Muscle layer of duodenum (tissue), 2 donors: ENCODE measurements around the gene SEMA4D.
"Not testable (repeated sequence)": the region's sequence is repeated elsewhere in the genome, so short reads cannot be mapped to it uniquely, and the experiment has no call there.

Source experiments
- H3K27ac ChIP-seq: one replicate; pipeline ENCODE4 v1.7.0; 2013; ENCODE audit warnings: mild to moderate bottlenecking, low read length
- H3K27me3 ChIP-seq: one replicate; pipeline ENCODE4 v1.7.0; 2013; ENCODE audit warnings: low read depth, mild to moderate bottlenecking, control low read depth, low read length
- H3K36me3 ChIP-seq, 2 donors: one replicate each; pipeline ENCODE4 v1.7.0; 2013; ENCODE audit warnings: low read length in 2 of 2, control low read depth in 1 of 2, mild to moderate bottlenecking in 1 of 2; ENCODE audit not compliant: insufficient read depth in 2 of 2, control insufficient read depth in 1 of 2
- H3K4me1 ChIP-seq, 2 donors: one replicate each; pipeline ENCODE4 v1.7.0; 2013; ENCODE audit warnings: low read length in 2 of 2, mild to moderate bottlenecking in 2 of 2, control low read depth in 1 of 2, moderate library complexity in 1 of 2; ENCODE audit not compliant: insufficient read depth in 2 of 2, control insufficient read depth in 1 of 2
- H3K4me3 ChIP-seq, 2 donors: one replicate each; pipeline ENCODE4 v1.7.0; 2013; ENCODE audit warnings: low read length in 2 of 2, low read depth in 1 of 2, mild to moderate bottlenecking in 1 of 2
- H3K9me3 ChIP-seq, 2 donors: one replicate each; pipeline ENCODE4 v1.7.0; 2013; ENCODE audit warnings: low read length in 2 of 2, control low read depth in 1 of 2, mild to moderate bottlenecking in 1 of 2; ENCODE audit not compliant: control insufficient read depth in 1 of 2
- donor health status: healthy.

The SEMA4D gene

DNA sequence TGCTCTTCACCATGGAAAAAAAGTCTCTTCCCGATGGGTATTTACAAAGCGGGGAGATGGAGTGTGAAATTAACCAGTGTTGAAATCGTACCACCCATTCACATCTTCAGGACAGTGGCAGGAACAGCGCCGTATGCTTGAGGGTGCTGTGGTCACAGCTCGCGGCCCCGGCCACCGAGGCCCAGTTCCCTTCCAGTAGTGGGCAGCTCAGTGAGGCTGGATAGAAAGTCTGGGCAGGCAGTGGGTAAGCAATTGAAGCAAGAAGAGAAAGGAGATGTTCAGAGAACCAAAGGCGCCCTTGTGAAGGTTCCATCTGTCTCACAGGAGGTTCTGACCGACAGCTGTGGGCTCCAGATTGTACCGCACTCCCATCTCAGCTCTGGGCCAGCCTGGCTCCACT lies 120.5 kb downstream of the SEMA4D start:
- Histone ChIP-seq H3K27ac (no peak overlapping the region), H3K4me1 (peaks cover 0 to 3% of the 10 kb centered on the region in 2 donors), H3K36me3 (peaks cover 12 to 23% of the 10 kb centered on the region in 2 donors)

DNA sequence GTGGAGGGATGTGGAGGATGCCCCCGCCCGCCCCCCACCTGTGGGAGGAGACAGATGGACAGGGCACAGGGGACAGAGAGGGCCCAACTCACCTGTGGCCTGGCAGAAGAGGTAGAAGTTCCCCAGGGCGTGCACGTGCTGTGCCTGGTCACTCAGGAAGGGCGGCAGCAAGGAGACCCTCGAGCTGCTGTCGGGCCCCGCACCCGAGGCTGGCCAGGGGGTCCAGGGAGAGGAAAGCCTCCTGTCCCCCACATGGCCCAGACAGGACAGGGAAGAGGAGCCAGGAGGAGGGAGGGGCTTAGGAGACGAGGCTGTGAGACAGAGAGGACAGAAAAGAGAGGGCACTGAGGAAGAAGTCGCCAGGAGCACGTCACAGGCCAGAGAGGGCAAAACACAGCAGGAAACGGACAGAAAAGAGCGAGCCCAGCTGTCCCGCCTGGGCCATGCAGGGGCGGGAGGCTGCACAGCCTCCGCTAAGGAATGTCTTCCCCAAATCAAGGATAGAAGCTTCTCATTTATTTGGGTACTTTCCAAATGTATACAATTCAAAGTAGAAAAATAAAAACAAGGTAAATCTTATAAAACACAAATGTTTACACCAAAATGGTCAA lies 121.1 kb downstream of the SEMA4D start:
- peaks cover 9 to 23% of the 10 kb centered on the region in 2 donors for H3K36me3 ChIP-seq
- H3K4me1 ChIP-seq, result peaks cover 0 to 3% of the 10 kb centered on the region in 2 donors
- H3K27ac ChIP-seq, result no peak overlapping the region

More for the DNA sequence above, 120.5 kb downstream of the SEMA4D start:
- H3K27me3 ChIP-seq, result no peaks in the 10 kb centered on the region
- no peak overlapping the region for H3K4me3 ChIP-seq
- no peaks in the 10 kb centered on the region for H3K9me3 ChIP-seq

DNA sequence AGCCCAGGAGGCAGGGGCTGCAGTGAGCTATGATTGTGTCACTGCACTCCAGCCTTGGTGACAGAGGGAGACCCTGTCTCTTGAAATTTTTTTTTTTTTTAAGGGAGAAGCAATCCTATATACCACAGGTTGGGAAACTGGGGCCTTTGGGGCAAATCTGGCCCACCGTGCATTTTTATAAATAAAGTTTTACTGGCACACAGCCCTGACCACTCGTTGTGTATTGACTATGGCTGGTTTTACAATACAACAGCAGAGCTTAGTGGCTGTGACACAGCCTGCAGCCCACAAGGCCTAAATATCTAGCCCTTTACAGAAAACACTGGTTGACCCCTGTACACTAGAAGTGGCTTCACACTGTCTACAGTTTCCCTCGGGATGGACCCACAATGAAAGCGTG lies 121.6 kb downstream of the SEMA4D start:
- Histone ChIP-seq H3K36me3 (peaks cover 6 to 23% of the 10 kb centered on the region in 2 donors), H3K27ac (no peak overlapping the region)

More for the DNA sequence above, 121.1 kb downstream of the SEMA4D start:
- Histone ChIP-seq H3K9me3 (no peaks in the 10 kb centered on the region), H3K4me3 (no peak overlapping the region), H3K27me3 (no peaks in the 10 kb centered on the region)

DNA sequence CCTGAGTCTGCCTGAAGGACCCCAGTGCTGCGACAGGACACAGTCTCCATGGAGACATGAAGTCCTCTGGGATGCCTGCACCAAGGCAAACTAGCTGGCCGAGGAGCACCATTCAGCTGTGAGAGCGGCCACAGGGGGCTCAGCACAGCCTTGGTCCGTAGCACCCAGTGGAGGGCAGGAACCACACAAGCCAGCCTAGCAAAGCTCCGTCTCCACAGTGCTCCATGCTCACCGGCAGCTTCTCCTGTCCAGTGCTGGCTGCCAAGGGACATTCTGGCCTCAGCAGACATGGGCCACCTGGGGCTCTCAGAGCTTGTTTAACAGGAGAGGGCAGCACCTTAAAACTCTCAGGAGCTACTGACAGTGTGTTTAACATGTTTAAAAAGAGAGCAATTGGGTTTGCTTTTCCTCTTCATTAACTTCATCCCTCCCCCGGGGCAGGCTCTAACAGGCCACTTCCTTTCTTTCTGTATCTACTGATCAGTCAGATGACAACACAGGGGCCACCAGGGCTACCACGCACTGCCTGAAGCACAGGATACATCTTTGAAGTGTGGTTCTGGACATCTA lies 122.6 kb downstream of the SEMA4D start:
- H3K36me3 ChIP-seq, result peaks cover 6 to 23% of the 10 kb centered on the region in 2 donors
- H3K9me3 ChIP-seq, result no peaks in the 10 kb centered on the region
- H3K27me3 ChIP-seq, result no peaks in the 10 kb centered on the region
- H3K4me3 ChIP-seq, result no peak overlapping the region
- H3K27ac ChIP-seq, result no peak overlapping the region
- peaks cover 0 to 3% of the 10 kb centered on the region in 2 donors for H3K4me1 ChIP-seq

More for the DNA sequence above, 121.6 kb downstream of the SEMA4D start:
- Histone ChIP-seq H3K9me3 (no peaks in the 10 kb centered on the region), H3K27me3 (no peaks in the 10 kb centered on the region), H3K4me1 (peaks cover 0 to 3% of the 10 kb centered on the region in 2 donors), H3K4me3 (no peak overlapping the region)

DNA sequence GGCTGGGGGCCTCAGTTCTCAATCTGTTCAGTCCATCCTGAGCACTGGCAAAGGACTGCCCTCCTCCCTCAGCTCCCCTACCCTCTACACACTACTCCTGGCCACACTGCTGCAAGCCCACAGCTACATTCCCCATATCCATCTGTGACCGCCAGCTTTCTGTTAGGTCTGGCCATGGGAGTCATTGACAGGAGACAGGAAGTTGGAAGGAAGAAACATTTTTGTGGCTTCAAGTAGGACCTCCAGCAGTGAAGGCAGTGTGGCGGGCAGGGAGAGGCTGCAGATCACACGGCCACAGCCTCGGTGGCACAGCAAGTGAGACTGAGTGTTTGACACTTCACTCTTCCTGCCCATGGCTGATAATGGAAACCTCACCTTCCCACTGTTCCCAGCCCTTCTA lies 123.7 kb downstream of the SEMA4D start:
- Histone ChIP-seq H3K27ac (no peak overlapping the region), H3K9me3 (no peaks in the 10 kb centered on the region), H3K27me3 (no peaks in the 10 kb centered on the region), H3K4me3 (no peak overlapping the region), H3K4me1 (peaks cover 0 to 3% of the 10 kb centered on the region in 2 donors), H3K36me3 (peaks cover 6 to 21% of the 10 kb centered on the region in 2 donors)

GRCh38 chr9:89372979-89373378 lies 124.9 kb downstream of the SEMA4D start:
- Histone ChIP-seq H3K36me3 (peaks cover 0 to 9% of the 10 kb centered on the region in 2 donors), H3K9me3 (no peaks in the 10 kb centered on the region), H3K4me3 (no peak overlapping the region), H3K27ac (no peak overlapping the region), H3K27me3 (no peaks in the 10 kb centered on the region), H3K4me1 (peaks cover 0 to 3% of the 10 kb centered on the region in 2 donors)

- H3K27me3 ChIP-seq, result no peaks in the 10 kb centered on the region
- no peaks in the 10 kb centered on the region for H3K9me3 ChIP-seq
- peaks cover 0 to 3% of the 10 kb centered on the region in 2 donors for H3K4me1 ChIP-seq
- H3K36me3 ChIP-seq, result peaks cover 0 to 6% of the 10 kb centered on the region in 2 donors
- no peak overlapping the region for H3K4me3 ChIP-seq
- H3K27ac ChIP-seq, result no peak overlapping the region
Observed at GRCh38 chr9:89372230-89372816, 125.6 kb downstream of the SEMA4D start.

- H3K27me3 ChIP-seq, H3K4me3 ChIP-seq, H3K4me1 ChIP-seq, H3K36me3 ChIP-seq, H3K9me3 ChIP-seq, H3K27ac ChIP-seq: not testable (repeated sequence)
Observed at GRCh38 chr9:89371791-89372190, 126.1 kb downstream of the SEMA4D start.

- Histone ChIP-seq H3K27ac (no peak overlapping the region), H3K4me1 (peaks cover 0 to 3% of the 10 kb centered on the region in 2 donors), H3K27me3 (no peaks in the 10 kb centered on the region), H3K9me3 (no peaks in the 10 kb centered on the region), H3K36me3 (no peaks in the 10 kb centered on the region), H3K4me3 (no peak overlapping the region)
Observed at GRCh38 chr9:89370593-89370992, 127.3 kb downstream of the SEMA4D start.

DNA sequence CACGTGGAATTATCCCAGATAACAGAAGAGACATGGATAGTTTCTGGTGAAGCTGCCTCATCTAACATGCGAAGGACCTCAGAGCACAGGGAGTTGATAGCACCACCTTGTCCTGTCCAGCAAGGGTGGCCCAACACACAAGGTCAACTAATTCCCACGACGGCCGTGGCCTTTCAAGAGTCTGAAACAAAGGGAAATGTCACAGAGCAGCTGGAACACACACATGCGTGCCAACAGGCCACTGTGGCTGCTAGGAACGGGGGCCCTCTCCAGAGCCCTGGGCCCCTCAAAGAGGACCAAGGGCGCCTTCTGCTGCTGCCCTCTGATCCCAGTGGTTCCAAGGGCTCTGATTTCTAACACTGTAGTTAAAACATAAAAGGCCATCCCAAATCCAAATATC lies 128.9 kb downstream of the SEMA4D start:
- Histone ChIP-seq H3K4me3 (no peak overlapping the region), H3K36me3 (no peaks in the 10 kb centered on the region), H3K27ac (no peak overlapping the region), H3K27me3 (no peaks in the 10 kb centered on the region), H3K9me3 (no peaks in the 10 kb centered on the region), H3K4me1 (no peaks in the 10 kb centered on the region)

GRCh38 chr9:89368550-89368949 lies 129.4 kb downstream of the SEMA4D start:
- no peaks in the 10 kb centered on the region for H3K4me1 ChIP-seq
- no peaks in the 10 kb centered on the region for H3K27me3 ChIP-seq
- H3K9me3 ChIP-seq, result no peaks in the 10 kb centered on the region
- no peaks in the 10 kb centered on the region for H3K36me3 ChIP-seq
- H3K4me3 ChIP-seq, result no peak overlapping the region
- no peak overlapping the region for H3K27ac ChIP-seq
